ENCODE data around the gene NUAK2. TPM values are rescaled to one million over a fixed set of nuclear protein-coding genes. Genes with fewer than 3 reads are reported as not detected.

NUAK2 gene
- total RNA-seq, 2 donors from 2014 or later, result 0.78 to 1.5 TPM

DNA sequence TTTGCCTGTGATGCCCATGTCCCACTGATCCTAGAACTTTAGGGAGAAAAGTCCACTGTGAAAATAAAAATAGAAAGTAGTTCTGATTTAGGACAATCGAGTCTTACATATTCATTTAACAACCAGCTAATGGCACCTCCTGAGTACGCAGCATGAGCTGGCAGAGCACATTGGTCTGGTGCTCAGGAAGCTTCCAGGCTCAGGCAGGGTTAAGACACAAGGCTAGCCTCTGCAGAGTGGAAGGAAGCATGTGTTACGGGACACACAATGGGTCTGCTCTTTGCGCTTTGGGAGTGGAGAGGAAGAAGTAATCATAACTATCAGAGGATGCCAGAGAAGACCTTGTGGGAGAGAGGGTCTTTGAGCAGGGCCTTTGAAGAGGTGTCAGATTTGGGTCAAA is 39.3 kb upstream of the NUAK2 start:
- no peaks in the 10 kb centered on the region for H3K9me3 ChIP-seq
- H3K27me3 ChIP-seq (replicated peaks; ENCODE audit: insufficient read depth), result no peaks in the 10 kb centered on the region
- DNase-seq (ENCODE audit: low spot score) (no peak), ATAC-seq (ENCODE audit: insufficient number of reproducible peaks, low FRiP score, low read depth) (no peak)
- H3K27ac ChIP-seq, result no peak overlapping the region
- no peak overlapping the region for H3K4me3 ChIP-seq
- no peaks in the 10 kb centered on the region for H3K36me3 ChIP-seq
- H3K4me1 ChIP-seq (ENCODE audit: control insufficient read depth in 1 of 2, low read depth in 2 of 2), result peaks cover 0 to 1% of the 10 kb centered on the region in 2 donors
- no peak for TF ChIP-seq CTCF (IDR thresholded peaks at IDR 0.05)

DNA sequence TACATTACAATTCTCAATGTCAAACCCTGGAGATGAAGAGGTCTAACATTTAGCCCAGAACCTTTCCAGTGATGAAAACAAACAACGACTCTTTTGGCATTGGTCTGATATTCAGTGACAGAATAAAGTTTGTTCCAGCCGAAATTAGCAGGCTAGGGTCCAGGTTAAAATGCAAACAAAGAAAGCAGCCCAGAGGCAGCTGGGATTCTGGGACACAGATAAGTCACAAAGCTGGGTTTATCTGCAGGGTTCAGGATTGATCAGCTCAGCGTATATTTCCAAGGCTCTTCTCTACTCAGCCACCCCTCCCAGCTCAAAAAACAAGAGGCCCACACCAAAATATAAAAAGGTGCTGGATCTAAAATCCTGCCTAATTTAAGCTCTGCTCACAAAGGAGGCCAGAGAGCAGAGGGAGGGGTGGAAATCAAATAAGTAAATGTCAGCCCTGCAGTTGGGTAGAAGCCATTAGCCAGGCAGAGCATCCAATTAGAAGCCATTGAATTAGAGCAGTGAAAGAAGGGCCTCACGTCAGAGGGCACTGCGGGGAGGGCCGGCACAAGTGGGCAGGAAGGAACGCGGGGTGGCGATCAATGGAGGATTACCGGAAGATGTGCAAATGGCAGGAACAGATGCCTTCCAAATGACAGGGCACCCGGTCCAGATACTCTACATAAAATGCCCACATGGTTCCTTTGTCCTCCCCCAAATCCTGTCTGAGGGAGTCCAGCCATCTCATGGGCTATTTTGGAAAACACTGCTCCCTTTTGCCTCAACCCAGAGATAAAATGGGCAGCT is 38.4 kb upstream of the NUAK2 start:
- Histone ChIP-seq H3K27me3 (replicated peaks; ENCODE audit: insufficient read depth) (no peaks in the 10 kb centered on the region), H3K9me3 (no peaks in the 10 kb centered on the region), H3K4me3 (no peak overlapping the region), H3K4me1 (ENCODE audit: control insufficient read depth in 1 of 2, low read depth in 2 of 2) (peaks cover 0 to 2% of the 10 kb centered on the region in 2 donors), H3K27ac (no peak overlapping the region), H3K36me3 (no peaks in the 10 kb centered on the region)
- no peak for TF ChIP-seq CTCF (IDR thresholded peaks at IDR 0.05)
- ATAC-seq (ENCODE audit: insufficient number of reproducible peaks, low FRiP score, low read depth), result no peak
- no peak for DNase-seq (ENCODE audit: low spot score)

DNA sequence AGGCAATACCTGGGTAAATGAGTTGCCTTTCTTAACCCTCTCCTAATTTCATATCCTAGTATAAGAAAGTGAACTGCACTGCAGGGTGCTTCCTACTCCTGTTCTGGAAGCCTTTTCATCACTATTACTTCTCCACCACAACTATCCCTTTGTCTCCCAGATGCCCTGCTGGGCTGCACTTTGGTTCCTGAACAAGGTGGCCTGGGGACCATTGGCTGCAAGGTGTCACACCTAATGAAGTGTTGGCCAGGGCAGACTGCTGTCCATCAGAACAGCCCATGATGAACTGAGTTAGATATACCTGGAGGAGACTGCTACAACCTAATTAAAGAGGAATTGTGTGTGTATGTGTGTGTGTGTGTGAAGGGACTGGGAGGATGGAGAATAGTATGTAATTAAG is 37.0 kb upstream of the NUAK2 start:
- TF ChIP-seq CTCF (IDR thresholded peaks at IDR 0.05), result no peak
- Histone ChIP-seq H3K27ac (no peak overlapping the region), H3K27me3 (replicated peaks; ENCODE audit: insufficient read depth) (no peaks in the 10 kb centered on the region)

DNA sequence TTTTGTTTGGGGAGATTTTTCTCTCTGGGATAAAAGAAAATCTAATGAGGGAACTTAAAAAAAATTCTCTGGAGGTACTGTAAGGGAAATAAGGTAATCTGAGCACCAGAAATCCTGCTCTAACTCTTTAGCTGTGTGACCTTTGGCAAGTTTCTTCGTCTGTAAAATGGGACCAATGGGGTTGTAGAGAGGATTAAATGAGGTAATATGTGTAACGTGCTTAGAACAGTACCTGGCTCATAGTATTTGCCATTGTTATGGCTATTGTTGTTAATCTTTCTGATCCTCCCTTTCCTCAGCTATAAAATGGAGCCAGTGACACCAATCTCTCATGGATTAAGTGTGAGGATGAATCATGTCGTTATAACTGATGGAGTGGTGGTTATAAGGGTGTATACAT is 36.0 kb upstream of the NUAK2 start:
- no peaks in the 10 kb centered on the region for H3K27me3 ChIP-seq (replicated peaks; ENCODE audit: insufficient read depth)
- H3K36me3 ChIP-seq, result no peaks in the 10 kb centered on the region
- H3K4me3 ChIP-seq, result no peak overlapping the region
- no peak for TF ChIP-seq CTCF (IDR thresholded peaks at IDR 0.05)
- peaks cover 0 to 17% of the 10 kb centered on the region in 2 donors for H3K4me1 ChIP-seq (ENCODE audit: control insufficient read depth in 1 of 2, low read depth in 2 of 2)
- ATAC-seq (ENCODE audit: insufficient number of reproducible peaks, low FRiP score, low read depth) (no peak), DNase-seq (ENCODE audit: low spot score) (no peak)
- H3K9me3 ChIP-seq, result no peaks in the 10 kb centered on the region
- no peak overlapping the region for H3K27ac ChIP-seq

More for the DNA sequence above, 37.0 kb upstream of the NUAK2 start:
- ATAC-seq (ENCODE audit: insufficient number of reproducible peaks, low FRiP score, low read depth) (no peak), DNase-seq (ENCODE audit: low spot score) (no peak)
- no peaks in the 10 kb centered on the region for H3K9me3 ChIP-seq
- H3K4me1 ChIP-seq (ENCODE audit: control insufficient read depth in 1 of 2, low read depth in 2 of 2), result peaks cover 0 to 8% of the 10 kb centered on the region in 2 donors
- no peak overlapping the region for H3K4me3 ChIP-seq
- no peaks in the 10 kb centered on the region for H3K36me3 ChIP-seq

DNA sequence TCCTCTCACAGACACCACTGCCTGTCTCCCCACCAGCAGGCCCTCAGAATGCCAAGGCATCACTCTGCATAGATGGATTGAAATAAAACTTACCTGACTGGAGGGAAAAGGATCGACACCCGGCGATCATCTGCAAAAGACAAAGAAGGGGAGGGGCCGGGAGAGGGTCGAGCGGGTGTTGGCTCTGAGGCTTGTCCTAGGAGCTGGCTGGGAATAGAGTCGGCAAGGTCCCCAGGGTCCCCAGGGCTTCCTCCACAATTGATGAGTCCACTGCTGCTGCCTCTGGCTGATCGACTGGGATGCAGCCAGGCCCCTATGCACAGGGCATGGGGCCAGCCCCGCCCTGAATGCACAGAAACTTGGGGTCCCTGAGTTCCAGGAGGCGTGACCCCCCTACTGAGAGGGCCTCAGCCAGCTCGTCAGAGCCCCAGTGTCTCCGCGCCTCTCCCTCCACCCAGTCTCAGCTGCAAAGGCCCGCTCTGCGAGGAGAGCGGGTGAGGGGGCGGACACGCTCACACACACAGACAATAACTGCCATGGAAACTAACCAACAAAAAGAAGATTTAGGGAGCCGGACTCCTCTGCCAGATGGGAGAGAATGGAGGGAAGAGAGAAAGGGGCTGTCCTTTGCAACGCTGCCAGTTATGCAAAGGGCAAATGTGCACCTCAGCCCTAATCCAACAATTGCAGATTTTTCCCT is 35.0 kb upstream of the NUAK2 start, which contains the start of gene KLHDC8A:
Gene KLHDC8A (minus strand): TSS at position 483 of the 700 bp plus-strand sequence. CDS start 13,318 bp downstream, outside the sequence.
- Histone ChIP-seq H3K27me3 (replicated peaks; ENCODE audit: insufficient read depth) (no peaks in the 10 kb centered on the region), H3K36me3 (no peaks in the 10 kb centered on the region), H3K27ac (no peak within 1 kb of the TSS), H3K4me1 (ENCODE audit: control insufficient read depth in 1 of 2, low read depth in 2 of 2) (peaks cover 0 to 21% of the 10 kb centered on the region in 2 donors), H3K9me3 (no peaks in the 10 kb centered on the region), H3K4me3 (no peak within 1 kb of the TSS)
- TF ChIP-seq CTCF (IDR thresholded peaks at IDR 0.05), result no peak
- no peak for ATAC-seq (ENCODE audit: insufficient number of reproducible peaks, low FRiP score, low read depth)
- DNase-seq (ENCODE audit: low spot score), result no peak

Data from thoracic aorta (tissue), 2 donors.